Transverse colon (tissue), 4 donors: Measurements from ENCODE around the gene HBA1. TPM values are rescaled to one million over a fixed set of nuclear protein-coding genes. Genes with fewer than 3 reads are reported as not detected.

Source experiments
- DNase-seq: peaks from one replicate; pipeline ENCODE4 v3.0.0-alpha.2; 2019
- H3K27ac ChIP-seq, 4 donors: fragments of 200-600 bp; sonication (generic); 2 replicates each; pipeline ENCODE4 v1.5.1; 2016 to 2018; ENCODE audit warnings: inconsistent platforms in 4 of 4
- H3K27me3 ChIP-seq: fragments of 200-600 bp; sonication (generic); 2 replicates; pipeline ENCODE4 v1.5.1; 2017; ENCODE audit warnings: inconsistent platforms
- H3K36me3 ChIP-seq, 4 donors: fragments of 200-600 bp; sonication (generic); 2 replicates each; pipeline ENCODE4 v1.5.1; 2017 to 2019; ENCODE audit warnings: inconsistent platforms in 4 of 4
- H3K4me1 ChIP-seq, 4 donors: fragments of 200-600 bp; sonication (generic); 2 replicates each; pipeline ENCODE4 v1.5.1; 2017 to 2020; ENCODE audit warnings: inconsistent platforms in 4 of 4
- H3K4me3 ChIP-seq, 4 donors: fragments of 200-600 bp; sonication (generic); 1 replicate in 1 of 4; 2 replicates in 3 of 4; pipeline versions ENCODE4 v1.5.1 to v1.6.1; 2017 to 2019; ENCODE audit warnings: inconsistent platforms in 4 of 4
- H3K9me3 ChIP-seq, 2 donors: fragments of 200-600 bp; sonication (generic); 2 replicates each; pipeline ENCODE4 v1.5.1; 2017 to 2019; ENCODE audit warnings: inconsistent platforms in 2 of 2
- EP300 ChIP-seq: sonication (generic); formaldehyde crosslinking; IDR thresholded peaks from one replicate; pipeline ENCODE4 v1.6.1; 2017; ENCODE audit warnings: antibody characterized with exemption, low read depth
- POLR2A ChIP-seq: fragments of 450-650 bp; IDR thresholded peaks from one replicate; pipeline ENCODE4 v1.6.1; 2016; ENCODE audit warnings: antibody characterized with exemption, mild to moderate bottlenecking, moderate library complexity
- POLR2AphosphoS5 ChIP-seq, 3 donors: sonication (generic); formaldehyde crosslinking; IDR thresholded peaks; one replicate each; pipeline ENCODE4 v1.6.1; 2016; ENCODE audit warnings: antibody characterized with exemption in 3 of 3
- WGBS, 2 donors: methylation state at CpG; one replicate each; pipeline ENCODE4 v1.1.5; 2018; ENCODE audit warnings: low coverage in 1 of 2; 5-methylcytosine and 5-hydroxymethylcytosine counted together
- in situ Hi-C, 4 donors: fragments of 200-750 bp; cut with MboI; loops; one replicate each; pipeline versions ENCODE4 v1.15.0 to v1.15.1; 2017; ENCODE audit warnings: low sequenced_read_pairs in 3 of 4, low pct_ligation_motif_present in 1 of 4, low pct_unique_long_range_greater_than_20kb in 1 of 4
- intact Hi-C: fragments of 100-400 bp; cut with DNase I; formaldehyde crosslinking; loops from one replicate; pipeline ENCODE4 v1.15.1; 2023; ENCODE audit warnings: low total_unique reads
- total RNA-seq, 4 donors: library from RNA; depleted of rRNA; stranded (reverse); fragments of >200 nt; gene quantifications; one replicate each; pipeline ENCODE4 v1.1.0, GENCODE V29; 2016
- TF ChIP-seq, protein P1 (sequence below), 5 experiments: fragments of 200-600 bp in 3 of 5; fragments of 450-650 bp in 2 of 5; sonication (generic) in 3 of 5; IDR thresholded peaks; 1 replicate in 2 of 5; 2 replicates in 3 of 5; pipeline ENCODE4 v1.5.1; 2016 to 2017; ENCODE audit warnings: antibody characterized with exemption in 5 of 5, inconsistent platforms in 3 of 5, mild to moderate bottlenecking in 2 of 5, moderate library complexity in 1 of 5

The HBA1 gene
- total RNA-seq, 4 donors from 2014 or later = 4.4 TPM; not detected in 3

DNA sequence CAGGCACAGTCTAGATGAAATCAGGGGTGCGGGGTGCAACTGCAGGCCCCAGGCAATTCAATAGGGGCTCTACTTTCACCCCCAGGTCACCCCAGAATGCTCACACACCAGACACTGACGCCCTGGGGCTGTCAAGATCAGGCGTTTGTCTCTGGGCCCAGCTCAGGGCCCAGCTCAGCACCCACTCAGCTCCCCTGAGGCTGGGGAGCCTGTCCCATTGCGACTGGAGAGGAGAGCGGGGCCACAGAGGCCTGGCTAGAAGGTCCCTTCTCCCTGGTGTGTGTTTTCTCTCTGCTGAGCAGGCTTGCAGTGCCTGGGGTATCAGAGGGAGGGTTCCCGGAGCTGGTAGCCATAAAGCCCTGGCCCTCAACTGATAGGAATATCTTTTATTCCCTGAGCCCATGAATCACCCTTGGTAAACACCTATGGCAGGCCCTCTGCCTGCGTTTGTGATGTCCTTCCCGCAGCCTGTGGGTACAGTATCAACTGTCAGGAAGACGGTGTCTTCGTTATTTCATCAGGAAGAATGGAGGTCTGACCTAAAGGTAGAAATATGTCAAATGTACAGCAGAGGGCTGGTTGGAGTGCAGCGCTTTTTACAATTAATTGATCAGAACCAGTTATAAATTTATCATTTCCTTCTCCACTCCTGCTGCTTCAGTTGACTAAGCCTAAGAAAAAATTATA is 1.6 kb downstream of the HBA1 start:
- H3K27me3 ChIP-seq = peaks cover 72% of the 10 kb centered on the region
- DNase-seq = no peak
- 52 to 58% methylated on average over 3 to 10 of the region's 11 CpGs for WGBS, 2 donors
- H3K4me3 ChIP-seq = no peak overlapping the region
- no peak for TF ChIP-seq POLR2AphosphoS5 (IDR thresholded peaks at IDR 0.05)
- TF ChIP-seq, protein P1, sequence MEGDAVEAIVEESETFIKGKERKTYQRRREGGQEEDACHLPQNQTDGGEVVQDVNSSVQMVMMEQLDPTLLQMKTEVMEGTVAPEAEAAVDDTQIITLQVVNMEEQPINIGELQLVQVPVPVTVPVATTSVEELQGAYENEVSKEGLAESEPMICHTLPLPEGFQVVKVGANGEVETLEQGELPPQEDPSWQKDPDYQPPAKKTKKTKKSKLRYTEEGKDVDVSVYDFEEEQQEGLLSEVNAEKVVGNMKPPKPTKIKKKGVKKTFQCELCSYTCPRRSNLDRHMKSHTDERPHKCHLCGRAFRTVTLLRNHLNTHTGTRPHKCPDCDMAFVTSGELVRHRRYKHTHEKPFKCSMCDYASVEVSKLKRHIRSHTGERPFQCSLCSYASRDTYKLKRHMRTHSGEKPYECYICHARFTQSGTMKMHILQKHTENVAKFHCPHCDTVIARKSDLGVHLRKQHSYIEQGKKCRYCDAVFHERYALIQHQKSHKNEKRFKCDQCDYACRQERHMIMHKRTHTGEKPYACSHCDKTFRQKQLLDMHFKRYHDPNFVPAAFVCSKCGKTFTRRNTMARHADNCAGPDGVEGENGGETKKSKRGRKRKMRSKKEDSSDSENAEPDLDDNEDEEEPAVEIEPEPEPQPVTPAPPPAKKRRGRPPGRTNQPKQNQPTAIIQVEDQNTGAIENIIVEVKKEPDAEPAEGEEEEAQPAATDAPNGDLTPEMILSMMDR (IDR thresholded peaks at IDR 0.05) = no peak
- no peak for TF ChIP-seq POLR2A
- no peak for TF ChIP-seq EP300
- intact Hi-C loops = no loop called here
- in situ Hi-C loops = no loop called here
- peaks cover 12 to 27% (median 20%) of the 10 kb centered on the region in 4 donors for H3K4me1 ChIP-seq
- H3K9me3 ChIP-seq = no peaks in the 10 kb centered on the region
- no peaks in the 10 kb centered on the region for H3K36me3 ChIP-seq
- no peak overlapping the region for H3K27ac ChIP-seq

DNA sequence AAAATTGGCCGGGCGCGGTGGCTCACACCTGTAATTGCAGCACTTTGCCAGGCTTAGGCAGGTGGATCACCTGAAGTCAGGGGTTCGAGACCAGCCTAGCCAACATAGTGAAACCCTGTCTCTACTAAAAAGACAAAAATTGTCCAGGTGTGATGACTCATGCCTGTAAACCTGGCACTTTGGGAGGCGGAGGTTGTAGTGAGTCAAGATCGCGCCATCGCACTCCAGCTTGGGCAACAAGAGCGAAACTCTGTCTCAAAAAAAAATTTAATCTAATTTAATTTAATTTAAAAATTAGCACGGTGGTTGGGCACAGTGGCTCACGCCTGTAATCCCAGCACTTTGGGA is 2.2 kb downstream of the HBA1 start:
- Histone ChIP-seq H3K4me1 (peaks cover 12 to 27% (median 20%) of the 10 kb centered on the region in 4 donors), H3K36me3 (no peaks in the 10 kb centered on the region), H3K4me3 (no peak overlapping the region), H3K27me3 (peaks cover 67% of the 10 kb centered on the region), H3K9me3 (no peaks in the 10 kb centered on the region), H3K27ac (no peak overlapping the region)
- DNase-seq = no peak
- in situ Hi-C loops = no loop called here
- intact Hi-C loops = no loop called here
- WGBS, 2 donors = 72 to 73% methylated on average over 11 of the region's 11 CpGs
- TF ChIP-seq EP300 (no peak), POLR2A (no peak), POLR2AphosphoS5 (IDR thresholded peaks at IDR 0.05) (no peak)
- TF ChIP-seq, protein P1 (IDR thresholded peaks at IDR 0.05) = no peak

DNA sequence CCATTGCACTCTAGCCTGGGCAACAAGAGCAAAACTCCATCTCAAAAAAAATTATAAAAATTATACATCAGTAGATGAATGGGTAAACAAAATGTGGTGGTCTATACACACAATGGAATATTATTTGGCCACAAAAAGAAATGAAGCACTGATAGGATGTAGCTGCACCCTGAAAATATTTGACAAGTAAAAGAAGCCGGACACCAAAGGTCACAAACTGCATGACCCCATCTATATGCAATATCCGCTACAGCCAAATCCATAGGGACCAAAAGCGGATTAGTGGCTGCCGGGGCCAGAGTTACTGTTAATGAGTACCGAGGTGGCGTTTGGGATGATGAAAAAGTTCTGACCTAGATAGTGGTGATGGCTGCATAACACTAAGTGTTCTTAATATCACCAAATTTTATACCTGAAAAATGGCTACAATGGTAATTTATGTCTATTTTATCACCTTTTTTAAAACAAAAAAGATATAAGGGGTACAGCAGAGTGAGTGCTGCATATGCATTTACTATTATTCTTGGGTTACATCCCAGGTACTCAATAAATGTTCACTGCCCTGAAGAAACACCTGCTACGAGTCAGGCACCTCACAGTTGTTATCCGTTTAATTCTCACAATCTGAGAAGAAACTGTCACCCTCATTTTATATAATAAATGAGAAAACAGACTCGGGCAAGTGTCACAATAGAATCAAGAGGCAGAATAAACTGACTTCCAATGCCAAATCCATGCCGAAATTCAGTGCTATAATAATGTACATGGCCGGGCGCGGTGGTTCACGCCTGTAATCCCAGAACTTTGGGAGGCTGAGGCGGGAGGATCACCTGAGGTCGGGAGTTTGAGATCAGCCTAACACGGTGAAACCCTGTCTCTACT is 3.0 kb downstream of the HBA1 start:
- H3K27me3 ChIP-seq = peaks cover 62% of the 10 kb centered on the region
- peaks cover 12 to 27% (median 20%) of the 10 kb centered on the region in 4 donors for H3K4me1 ChIP-seq
- DNase-seq = no peak
- no peaks in the 10 kb centered on the region for H3K36me3 ChIP-seq
- in situ Hi-C loops (loop anchor here in 1 of 4 donors (5.0 kb wide), 1 partner anchor 72 kb away; no protein-coding TSS in a partner anchor), intact Hi-C loops (loop anchor here (5.0 kb wide), 1 partner anchor 72 kb away; no protein-coding TSS in a partner anchor)
- TF ChIP-seq, protein P1 (IDR thresholded peaks at IDR 0.05) = no peak
- TF ChIP-seq POLR2A (no peak), POLR2AphosphoS5 (IDR thresholded peaks at IDR 0.05) (no peak), EP300 (no peak)
- H3K9me3 ChIP-seq = no peaks in the 10 kb centered on the region
- H3K4me3 ChIP-seq = no peak overlapping the region
- H3K27ac ChIP-seq = no peak overlapping the region
- WGBS, 2 donors = 67 to 71% methylated on average over 11 to 17 of the region's 17 CpGs

DNA sequence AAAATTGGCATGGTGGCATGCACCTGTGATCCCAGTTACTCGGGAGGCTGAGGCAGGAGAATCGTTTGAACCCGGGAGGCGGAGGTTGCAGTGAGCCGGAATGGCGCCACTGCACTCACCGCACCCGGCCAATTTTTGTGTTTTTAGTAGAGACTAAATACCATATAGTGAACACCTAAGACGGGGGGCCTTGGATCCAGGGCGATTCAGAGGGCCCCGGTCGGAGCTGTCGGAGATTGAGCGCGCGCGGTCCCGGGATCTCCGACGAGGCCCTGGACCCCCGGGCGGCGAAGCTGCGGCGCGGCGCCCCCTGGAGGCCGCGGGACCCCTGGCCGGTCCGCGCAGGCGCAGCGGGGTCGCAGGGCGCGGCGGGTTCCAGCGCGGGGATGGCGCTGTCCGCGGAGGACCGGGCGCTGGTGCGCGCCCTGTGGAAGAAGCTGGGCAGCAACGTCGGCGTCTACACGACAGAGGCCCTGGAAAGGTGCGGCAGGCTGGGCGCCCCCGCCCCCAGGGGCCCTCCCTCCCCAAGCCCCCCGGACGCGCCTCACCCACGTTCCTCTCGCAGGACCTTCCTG is 3.7 kb downstream of the HBA1 start, which contains the start of gene HBQ1:
Gene HBQ1 (plus strand): TSS at position 359 of the 575 bp plus-strand sequence. CDS start 28 bp downstream, at position 387.
- DNase-seq = no peak
- in situ Hi-C loops = loop anchor here in 1 of 4 donors (5.0 kb wide), 1 partner anchor 73 kb away; no protein-coding TSS in a partner anchor

More for the DNA sequence above, 3.7 kb downstream of the HBA1 start, which contains the start of gene HBQ1:
- H3K36me3 ChIP-seq = no peaks in the 10 kb centered on the region
- 26% methylated on average over 26 of the region's 59 CpGs; no CpG with 5 or more reads in 1 of the 2 donors for WGBS, 2 donors
- peaks cover 12 to 27% (median 20%) of the 10 kb centered on the region in 4 donors for H3K4me1 ChIP-seq
- H3K4me3 ChIP-seq = peak within 1 kb of the TSS in 2 of 4 donors; percentile 22 to 41
- peaks cover 55% of the 10 kb centered on the region for H3K27me3 ChIP-seq
- TF ChIP-seq POLR2AphosphoS5 (IDR thresholded peaks at IDR 0.05) = no peak
- intact Hi-C loops = loop anchor here (5.0 kb wide), 1 partner anchor 73 kb away; no protein-coding TSS in a partner anchor
- no peaks in the 10 kb centered on the region for H3K9me3 ChIP-seq
- H3K27ac ChIP-seq = no peak within 1 kb of the TSS
